Measurements from ENCODE around the gene SFMBT1. TPM values are rescaled to one million over a fixed set of nuclear protein-coding genes. Genes with fewer than 3 reads are reported as not detected.

The SFMBT1 gene
- total RNA-seq, 2 donors from 2014 or later = 16.7 to 17.4 TPM

DNA sequence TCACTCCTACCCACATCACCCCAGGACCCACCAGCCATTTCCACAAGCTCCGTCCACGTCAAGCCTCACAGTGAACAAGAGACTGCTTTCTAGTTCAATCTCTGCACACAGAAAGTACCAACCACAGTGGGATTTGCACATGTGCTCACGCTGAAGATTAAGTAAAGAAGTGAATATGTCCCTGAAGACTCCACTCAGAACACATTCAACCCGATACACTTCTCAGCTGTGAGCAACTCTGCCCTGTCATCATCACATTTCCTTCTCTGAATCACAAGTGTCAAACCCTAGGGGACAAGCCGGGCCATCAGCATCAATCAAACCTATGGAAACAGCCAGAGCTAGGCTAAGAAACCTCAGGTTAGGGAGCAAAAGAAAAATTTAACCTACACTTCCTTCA lies 150.5 kb downstream of the SFMBT1 start:
- H3K4me1 ChIP-seq = peaks cover 0 to 65% of the 10 kb centered on the region in 2 donors

DNA sequence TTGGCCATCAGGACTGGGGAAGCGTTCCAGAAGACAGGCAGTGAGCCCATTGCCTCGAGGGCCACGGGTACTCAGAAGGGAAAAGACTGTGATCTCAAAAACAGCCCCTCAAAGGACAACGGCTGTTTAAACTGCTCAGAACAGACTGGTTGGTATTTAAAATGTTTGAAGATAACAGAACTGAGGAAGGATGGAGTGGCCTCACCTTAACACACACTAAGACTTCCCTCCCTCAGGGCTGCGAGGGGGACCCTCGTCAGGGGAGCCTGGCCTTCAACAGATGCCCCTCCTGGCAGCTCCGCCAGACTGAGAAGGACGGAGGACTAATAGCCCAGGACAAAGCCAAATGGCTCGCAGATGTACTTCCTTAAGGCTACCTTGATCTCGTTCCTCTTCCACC lies 151.1 kb downstream of the SFMBT1 start:
- Histone ChIP-seq H3K9me3 (no peaks in the 10 kb centered on the region), H3K27me3 (no peaks in the 10 kb centered on the region), H3K27ac (no peak overlapping the region), H3K4me3 (no peak overlapping the region), H3K4me1 (peaks cover 0 to 65% of the 10 kb centered on the region in 2 donors), H3K36me3 (no peaks in the 10 kb centered on the region)
- DNase-seq (ENCODE audit: low spot score) = no peak
- TF ChIP-seq, protein P1, sequence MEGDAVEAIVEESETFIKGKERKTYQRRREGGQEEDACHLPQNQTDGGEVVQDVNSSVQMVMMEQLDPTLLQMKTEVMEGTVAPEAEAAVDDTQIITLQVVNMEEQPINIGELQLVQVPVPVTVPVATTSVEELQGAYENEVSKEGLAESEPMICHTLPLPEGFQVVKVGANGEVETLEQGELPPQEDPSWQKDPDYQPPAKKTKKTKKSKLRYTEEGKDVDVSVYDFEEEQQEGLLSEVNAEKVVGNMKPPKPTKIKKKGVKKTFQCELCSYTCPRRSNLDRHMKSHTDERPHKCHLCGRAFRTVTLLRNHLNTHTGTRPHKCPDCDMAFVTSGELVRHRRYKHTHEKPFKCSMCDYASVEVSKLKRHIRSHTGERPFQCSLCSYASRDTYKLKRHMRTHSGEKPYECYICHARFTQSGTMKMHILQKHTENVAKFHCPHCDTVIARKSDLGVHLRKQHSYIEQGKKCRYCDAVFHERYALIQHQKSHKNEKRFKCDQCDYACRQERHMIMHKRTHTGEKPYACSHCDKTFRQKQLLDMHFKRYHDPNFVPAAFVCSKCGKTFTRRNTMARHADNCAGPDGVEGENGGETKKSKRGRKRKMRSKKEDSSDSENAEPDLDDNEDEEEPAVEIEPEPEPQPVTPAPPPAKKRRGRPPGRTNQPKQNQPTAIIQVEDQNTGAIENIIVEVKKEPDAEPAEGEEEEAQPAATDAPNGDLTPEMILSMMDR (IDR thresholded peaks at IDR 0.05) = no peak

More for the DNA sequence above, 150.5 kb downstream of the SFMBT1 start:
- Histone ChIP-seq H3K27ac (no peak overlapping the region), H3K36me3 (no peaks in the 10 kb centered on the region), H3K9me3 (no peaks in the 10 kb centered on the region), H3K4me3 (no peak overlapping the region), H3K27me3 (no peaks in the 10 kb centered on the region)
- no peak for DNase-seq (ENCODE audit: low spot score)
- TF ChIP-seq, protein P1 (IDR thresholded peaks at IDR 0.05) = no peak

DNA sequence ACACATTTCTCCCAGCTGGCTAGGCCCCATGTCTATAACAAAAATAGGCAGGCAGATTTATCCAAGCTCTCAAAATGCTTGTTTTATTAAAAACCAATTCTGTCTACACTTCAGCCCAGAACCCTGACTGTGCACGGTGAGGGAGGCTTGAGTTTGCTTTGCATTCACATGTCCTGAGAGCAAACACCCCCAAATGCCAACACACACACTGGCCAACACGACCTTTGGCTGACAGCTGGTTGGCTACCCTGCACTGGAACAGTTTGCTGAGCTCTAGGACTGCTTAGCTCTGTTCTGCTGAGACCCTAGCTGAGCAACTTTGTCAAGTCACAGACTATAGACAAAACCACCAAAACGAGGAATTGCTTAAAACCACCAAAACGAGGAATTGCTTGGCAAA lies 152.2 kb downstream of the SFMBT1 start:
- Histone ChIP-seq H3K36me3 (no peaks in the 10 kb centered on the region), H3K4me1 (peaks cover 0 to 65% of the 10 kb centered on the region in 2 donors), H3K27me3 (no peaks in the 10 kb centered on the region), H3K4me3 (no peak overlapping the region), H3K27ac (peak overlapping the region; percentile 32 to 44), H3K9me3 (no peaks in the 10 kb centered on the region)
- TF ChIP-seq, protein P1 (IDR thresholded peaks at IDR 0.05) = no peak
- DNase-seq (ENCODE audit: low spot score) = no peak

DNA sequence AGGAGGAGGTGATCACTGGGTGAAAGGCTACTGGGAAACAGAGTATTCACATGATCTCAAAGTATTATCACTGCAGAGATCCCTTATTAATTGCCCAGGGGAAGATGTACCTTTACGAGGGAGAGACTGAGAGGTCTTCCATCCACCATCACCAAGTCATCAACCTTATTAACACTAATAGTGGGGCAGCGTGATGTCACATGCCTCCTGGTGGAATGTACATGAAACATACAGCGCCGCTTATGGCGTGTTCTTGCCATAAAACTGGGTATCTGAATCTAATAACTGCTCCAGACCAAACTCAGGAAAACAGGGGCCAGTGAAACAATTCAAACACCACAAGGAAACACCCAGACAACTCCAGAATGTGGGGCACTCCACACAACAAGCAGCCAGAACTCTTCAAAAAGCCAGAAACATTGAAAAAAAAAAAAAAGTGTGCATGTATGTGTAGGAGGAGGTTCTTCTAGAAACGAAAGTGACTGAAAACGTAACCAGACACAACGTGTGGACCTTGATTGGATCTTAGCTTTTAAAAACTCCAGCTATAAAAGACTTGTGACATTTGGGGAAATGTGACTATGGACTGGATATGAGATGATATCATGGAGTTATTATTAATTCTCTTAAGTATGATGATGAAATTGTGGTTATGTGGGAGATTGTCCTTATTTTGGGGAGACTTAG lies 153.1 kb downstream of the SFMBT1 start:
- Histone ChIP-seq H3K27ac (peak overlapping the region; percentile 20 to 44), H3K9me3 (no peaks in the 10 kb centered on the region), H3K4me1 (peaks cover 0 to 61% of the 10 kb centered on the region in 2 donors), H3K4me3 (no peak overlapping the region), H3K27me3 (no peaks in the 10 kb centered on the region), H3K36me3 (no peaks in the 10 kb centered on the region)
- TF ChIP-seq, protein P1 (IDR thresholded peaks at IDR 0.05) = no peak
- no peak for DNase-seq (ENCODE audit: low spot score)

DNA sequence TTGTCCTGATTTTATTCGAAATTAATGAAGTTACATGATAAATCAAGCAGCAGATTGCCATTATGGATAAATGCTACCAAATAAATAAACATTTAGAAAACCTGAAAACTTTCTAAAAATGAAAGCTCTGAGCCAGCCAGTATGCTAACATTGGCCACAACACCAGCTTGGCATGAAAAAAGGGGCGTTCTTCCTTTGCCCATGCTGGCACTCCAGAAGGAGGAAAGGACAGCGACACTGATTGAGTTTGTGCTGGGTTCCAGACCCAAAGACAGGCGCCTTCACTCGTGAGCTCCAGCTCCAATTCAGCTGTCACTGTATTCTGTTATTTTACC lies 153.6 kb downstream of the SFMBT1 start:
- TF ChIP-seq, protein P1 (IDR thresholded peaks at IDR 0.05) = no peak
- H3K4me1 ChIP-seq = peaks cover 0 to 59% of the 10 kb centered on the region in 2 donors
- DNase-seq (ENCODE audit: low spot score) = no peak
- no peaks in the 10 kb centered on the region for H3K9me3 ChIP-seq
- no peak overlapping the region for H3K4me3 ChIP-seq
- H3K27me3 ChIP-seq = no peaks in the 10 kb centered on the region
- H3K36me3 ChIP-seq = no peaks in the 10 kb centered on the region
- peak overlapping the region; percentile 20 to 44 for H3K27ac ChIP-seq

DNA sequence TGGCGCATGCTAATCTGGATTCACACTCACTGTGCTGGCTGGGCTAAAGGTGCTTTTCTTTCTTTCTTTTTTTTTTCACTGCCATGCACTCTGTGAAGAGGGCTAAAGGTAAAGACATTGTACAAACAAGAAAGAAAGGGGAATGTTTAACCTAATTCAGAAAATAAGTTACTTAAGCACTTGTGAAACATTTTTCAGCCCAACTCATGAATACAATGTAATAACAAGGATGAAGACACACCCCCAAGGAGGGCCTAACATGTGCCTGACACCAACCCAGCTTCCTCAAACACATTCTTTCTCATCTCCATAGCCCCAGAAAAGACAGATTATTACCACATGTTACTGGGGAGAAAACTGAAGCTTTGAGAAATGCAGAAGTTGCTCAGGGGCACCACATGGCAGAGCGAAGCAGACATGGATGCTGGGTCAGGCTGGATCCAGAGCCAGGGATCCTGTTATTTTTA lies 154.2 kb downstream of the SFMBT1 start:
- no peaks in the 10 kb centered on the region for H3K9me3 ChIP-seq
- H3K27me3 ChIP-seq = no peaks in the 10 kb centered on the region
- H3K27ac ChIP-seq = no peak overlapping the region
- DNase-seq (ENCODE audit: low spot score) = no peak
- no peak overlapping the region for H3K4me3 ChIP-seq
- peaks cover 0 to 55% of the 10 kb centered on the region in 2 donors for H3K4me1 ChIP-seq
- TF ChIP-seq, protein P1 (IDR thresholded peaks at IDR 0.05) = no peak
- H3K36me3 ChIP-seq = no peaks in the 10 kb centered on the region

Data from right atrium auricular region (tissue), 2 donors.